GM18907 (cell line): ENCODE results near the gene FOXE1.

Experiments
- ATAC-seq: cut with Tn5 transposase; IDR thresholded peaks from one replicate; pipeline ENCODE4 v1.9.1; 2021; ENCODE audit warnings: mild to moderate bottlenecking, moderate library complexity; ENCODE audit not compliant: unreplicated experiment

The FOXE1 gene

DNA sequence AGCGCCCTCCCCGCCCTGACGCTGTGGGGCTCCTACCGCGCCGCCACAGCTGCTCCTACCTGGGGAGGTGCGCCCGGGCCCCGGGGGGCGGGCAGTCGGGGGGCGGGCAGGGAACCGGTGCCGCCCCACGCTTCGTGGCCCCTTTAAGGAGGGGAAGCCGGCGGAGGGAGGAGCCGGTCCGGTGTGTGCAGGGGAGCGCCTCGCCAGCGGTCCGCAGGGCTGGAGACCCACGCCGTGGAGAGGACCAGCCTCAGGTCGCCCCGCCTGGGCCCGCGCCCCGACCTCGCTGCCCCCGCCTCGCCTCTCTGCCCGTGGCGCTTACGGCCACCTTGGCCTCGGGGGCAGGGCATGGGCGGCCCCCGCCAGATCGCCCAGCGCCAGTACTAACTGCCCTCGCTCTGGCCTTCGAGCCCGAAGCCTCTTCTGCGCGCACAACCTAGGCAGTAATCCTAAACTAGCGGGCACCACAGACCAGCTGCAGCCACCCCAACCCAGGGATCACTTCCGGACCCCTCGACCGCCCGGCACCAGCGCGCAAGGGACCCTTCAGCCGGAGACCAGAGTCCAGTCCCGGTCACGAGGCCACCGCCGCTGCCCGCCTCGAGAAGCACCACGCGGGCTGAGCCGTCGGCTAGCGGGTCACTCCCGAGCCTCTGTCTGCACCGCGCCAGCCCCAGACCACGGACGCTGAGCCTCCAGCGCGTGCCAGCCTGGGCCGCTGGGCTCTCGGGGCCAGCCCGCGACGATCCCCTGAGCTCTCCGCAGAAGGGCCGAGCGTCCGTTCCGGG, at the start of gene FOXE1:
Gene FOXE1 (plus strand): TSS at position 171 of the 788 bp plus-strand sequence. CDS start 689 bp downstream, outside the sequence.
- no peak for ATAC-seq

DNA sequence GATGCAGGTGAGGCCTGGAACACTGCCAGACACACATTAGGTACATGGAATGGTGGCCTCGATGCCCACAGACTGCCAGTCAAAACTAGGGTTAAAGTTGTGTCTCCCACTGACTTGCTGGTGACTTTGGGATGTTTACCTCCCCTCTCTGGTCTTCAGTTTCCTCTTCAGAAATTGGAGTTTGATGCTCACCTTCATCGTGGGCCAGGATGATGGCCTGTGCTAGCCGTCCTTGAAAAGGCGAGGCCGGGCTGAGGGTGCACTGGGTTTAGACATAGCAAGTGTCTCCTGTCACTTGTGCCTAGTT, 49.0 kb upstream of the FOXE1 start:
- ATAC-seq, result no peak

DNA sequence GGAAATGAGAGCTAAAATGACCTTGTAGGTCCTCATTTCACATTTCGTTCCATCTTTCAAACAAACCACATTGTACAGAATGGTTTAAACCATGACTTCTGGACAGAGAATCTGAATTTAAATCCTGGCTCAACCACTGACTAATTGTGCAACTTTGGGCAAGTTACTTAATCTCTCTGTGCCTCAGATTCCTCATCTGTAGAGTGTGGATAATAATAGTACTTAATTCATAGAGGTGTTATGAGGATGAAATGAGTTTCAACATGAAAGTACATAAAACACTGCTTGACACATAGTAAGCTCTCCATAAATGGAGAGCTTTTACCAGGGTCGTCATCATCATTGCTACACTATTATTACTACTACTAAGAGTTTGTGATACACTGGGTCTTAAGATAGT, 46.3 kb upstream of the FOXE1 start:
- ATAC-seq, result no peak

GRCh38 chr9:97807681-97808080, 45.3 kb upstream of the FOXE1 start:
- ATAC-seq, result no peak

- no peak for ATAC-seq
These were observed 44.6 kb upstream of the FOXE1 start for GRCh38 chr9:97808415-97808814.

GRCh38 chr9:97808972-97809371, 44.1 kb upstream of the FOXE1 start:
- ATAC-seq, result no peak

DNA sequence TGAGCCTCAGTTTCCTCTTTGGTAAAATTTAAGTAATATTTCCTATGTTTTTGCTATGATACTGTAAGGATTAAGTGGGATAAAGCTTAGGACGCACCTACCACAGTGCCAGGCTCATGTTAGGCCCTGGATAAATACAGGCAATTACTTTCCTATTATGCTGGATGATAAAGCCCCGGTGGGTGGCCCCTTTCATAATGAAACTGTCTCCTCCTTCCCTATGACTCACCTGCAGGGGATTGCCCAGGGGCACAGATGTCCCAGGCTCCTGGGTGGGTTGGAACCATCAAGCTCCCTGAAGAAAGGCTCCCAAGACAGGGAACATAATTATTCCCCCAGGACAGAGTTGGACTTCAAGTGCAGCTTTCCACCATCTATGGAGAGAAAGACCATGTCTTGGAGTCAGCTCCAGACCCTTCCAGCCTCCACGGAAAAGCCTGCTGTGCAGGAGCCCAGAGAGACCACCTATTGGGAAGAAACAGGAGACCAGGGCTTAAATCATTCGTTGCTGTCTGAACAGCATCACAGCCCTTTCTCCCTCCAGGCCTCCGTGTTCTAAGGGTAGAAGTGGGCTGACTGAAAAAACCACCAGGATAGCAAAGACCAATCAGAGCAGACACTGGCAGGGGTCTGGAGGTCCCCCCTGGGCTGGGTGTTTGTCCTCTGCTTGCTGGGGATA, 43.2 kb upstream of the FOXE1 start:
- ATAC-seq, result no peak

- no peak for ATAC-seq
These were observed 41.3 kb upstream of the FOXE1 start for GRCh38 chr9:97811533-97812246.

- ATAC-seq, result no peak
These were observed 40.8 kb upstream of the FOXE1 start for GRCh38 chr9:97812247-97812543.

DNA sequence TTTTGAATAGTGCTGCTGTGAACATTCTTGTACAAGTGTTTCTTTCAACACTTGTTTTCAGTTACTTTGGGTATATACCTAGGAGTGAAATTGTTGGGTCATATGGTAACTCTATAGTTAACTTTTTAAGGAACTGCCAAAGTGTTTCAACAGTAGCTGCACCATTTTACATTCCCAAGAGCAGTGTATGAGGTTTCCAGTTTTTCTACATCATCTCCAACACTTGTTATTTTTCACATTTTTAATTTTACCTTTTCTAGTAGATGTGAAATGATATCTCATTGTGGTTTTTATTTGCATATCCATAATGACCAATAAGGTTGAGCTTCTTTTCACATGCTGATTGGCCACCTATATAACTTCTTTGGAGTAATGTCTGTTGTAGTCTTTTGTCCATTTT, 40.0 kb upstream of the FOXE1 start:
- no peak for ATAC-seq

DNA sequence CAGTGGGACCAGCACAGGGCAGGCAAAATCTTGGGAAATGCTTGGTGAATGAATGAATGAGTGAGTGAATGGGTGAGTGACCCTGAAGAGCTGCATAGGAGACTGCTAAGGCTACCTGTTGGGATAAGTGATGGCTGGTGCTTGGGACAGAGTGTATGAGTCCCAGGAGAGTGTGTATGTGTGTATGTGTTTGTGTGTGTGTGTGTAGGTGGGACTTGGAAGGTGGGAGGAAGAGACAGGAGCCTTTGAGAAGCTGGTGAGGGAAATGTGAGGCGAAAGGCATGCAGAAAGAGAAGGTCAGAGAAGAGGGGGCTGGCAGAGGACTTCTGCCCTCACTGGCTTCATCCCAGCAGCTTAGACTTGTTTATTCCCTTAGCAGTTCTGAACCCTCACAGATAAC, 33.3 kb upstream of the FOXE1 start:
- ATAC-seq, result no peak

GRCh38 chr9:97820373-97820772, 32.7 kb upstream of the FOXE1 start:
- ATAC-seq, result no peak

- ATAC-seq, result no peak
These were observed 21.9 kb upstream of the FOXE1 start for GRCh38 chr9:97830884-97831829.

DNA sequence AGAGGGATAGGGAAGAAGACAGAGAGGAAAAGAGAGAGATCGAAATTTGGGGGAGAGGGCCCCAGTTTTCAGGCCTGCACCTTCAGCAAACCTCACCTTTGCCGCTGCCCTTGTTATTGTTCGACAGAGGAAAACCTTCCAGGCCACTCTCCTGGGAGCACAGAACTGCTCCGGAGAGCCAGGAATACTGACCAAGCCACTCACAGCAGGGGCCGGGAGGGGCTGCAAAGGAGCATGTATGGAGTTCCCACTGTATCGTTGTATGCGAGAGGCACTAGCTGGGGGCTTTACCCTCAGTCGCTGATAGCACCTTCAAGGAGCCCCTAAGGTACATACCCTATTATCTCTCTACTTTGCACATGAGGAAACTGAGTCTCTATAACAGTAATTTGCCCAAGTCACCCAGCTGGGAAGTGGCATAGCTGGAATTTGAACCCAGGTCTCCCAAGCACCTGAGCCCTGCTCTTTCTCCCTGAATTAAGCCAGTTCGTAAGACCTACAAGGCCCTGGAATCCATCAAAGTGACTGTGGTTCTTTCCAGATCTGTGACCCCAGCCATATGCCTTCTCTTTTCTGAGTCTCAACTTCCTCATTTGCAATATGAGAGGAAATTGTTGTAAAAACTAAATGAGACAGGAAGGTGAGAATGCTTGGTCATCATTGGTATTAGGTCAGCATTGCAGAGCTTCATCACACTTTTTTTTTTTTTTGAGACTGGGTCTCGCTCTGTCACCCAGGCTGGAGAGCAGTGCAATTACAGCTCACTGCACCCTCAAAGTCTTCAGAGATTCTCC, 21.0 kb upstream of the FOXE1 start:
- ATAC-seq, result no peak

GRCh38 chr9:97840521-97840920, 12.5 kb upstream of the FOXE1 start:
- ATAC-seq, result no peak

GRCh38 chr9:97842960-97843359, 10.1 kb upstream of the FOXE1 start:
- no peak for ATAC-seq

- ATAC-seq, result no peak
These were observed 7.9 kb upstream of the FOXE1 start for GRCh38 chr9:97845130-97845529.

DNA sequence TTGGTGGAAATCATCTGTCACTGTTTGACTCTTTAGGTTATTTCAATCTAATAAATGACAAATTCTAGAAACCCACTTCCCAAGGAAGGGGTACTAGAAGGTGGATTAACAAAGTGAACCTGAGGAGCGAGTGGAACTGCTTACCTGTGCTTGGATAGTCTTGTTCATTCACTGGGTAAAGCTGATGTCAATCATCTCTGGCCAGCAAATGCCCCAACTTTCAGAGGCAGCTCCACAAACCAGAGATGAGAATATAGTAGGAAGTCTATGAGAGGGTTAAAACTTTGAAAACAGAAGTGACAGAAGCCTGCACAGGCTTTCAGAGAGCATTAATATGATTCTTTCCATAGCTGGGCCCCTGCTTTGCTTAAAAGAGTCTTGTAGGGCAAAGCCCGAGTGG, 7.3 kb upstream of the FOXE1 start:
- no peak for ATAC-seq

- ATAC-seq, result no peak
These were observed 6.7 kb upstream of the FOXE1 start for GRCh38 chr9:97846347-97846746.

DNA sequence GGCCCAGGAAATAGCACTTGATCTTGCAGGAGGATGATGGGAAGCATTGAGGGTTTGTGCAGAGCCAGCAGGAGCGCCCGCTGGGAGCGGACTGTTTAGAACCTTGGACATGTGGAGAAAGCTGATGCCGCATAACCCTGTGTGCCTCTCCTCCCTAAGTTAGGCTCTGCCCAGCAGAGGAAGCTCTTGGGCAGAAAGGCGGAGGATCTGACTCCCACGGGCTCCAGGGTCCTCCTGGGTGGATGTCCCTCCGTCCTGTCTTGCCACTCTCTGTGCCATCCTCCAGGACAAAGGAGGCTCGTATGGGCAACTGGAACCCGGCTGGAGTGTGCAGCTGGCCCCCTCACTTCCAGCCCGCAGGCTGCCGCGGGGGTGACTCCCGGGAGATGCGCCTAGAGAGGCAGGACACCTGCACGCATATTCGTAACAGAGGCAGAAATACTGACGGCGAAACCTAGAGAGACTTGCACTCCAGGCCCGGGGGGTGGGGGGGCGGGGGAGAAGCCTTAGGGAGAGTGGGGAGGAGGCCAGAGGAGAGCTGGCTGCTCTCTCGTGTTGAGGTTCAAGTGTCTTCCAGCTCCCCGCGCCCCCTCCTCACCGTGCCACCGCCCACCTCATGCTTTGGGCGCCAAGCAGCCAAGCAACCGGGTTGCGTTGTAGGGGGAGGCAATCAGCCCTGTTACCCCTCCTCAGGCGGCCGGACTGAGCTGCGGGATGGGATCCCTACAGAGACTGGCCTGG, 5.4 kb upstream of the FOXE1 start:
- ATAC-seq, result no peak
